Measurements from ENCODE around the gene SEC14L5. TPM values are rescaled to one million over a fixed set of nuclear protein-coding genes. Genes with fewer than 3 reads are reported as not detected.

The SEC14L5 gene
- total RNA-seq, 1 experiment from 2014 or later, result 0.27 TPM

DNA sequence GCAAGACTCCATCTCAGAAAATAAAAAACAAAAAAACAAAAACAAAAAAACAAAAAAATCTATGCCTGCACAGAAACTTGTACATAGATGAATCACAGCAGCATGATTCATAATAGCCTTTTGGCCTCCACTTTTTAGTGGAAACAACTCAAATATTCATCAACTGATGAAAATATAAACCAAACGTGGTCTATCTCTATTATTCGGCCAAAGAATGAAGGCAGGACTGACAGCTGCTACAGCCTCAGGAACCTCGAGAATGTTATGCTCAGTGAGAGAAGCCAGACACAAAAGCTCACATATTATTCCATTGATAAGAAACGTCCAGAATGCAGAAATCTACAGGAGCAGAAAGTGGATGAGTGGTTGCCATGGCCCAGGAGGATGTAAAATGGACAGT is 41.0 kb upstream of the SEC14L5 start:
- DNase-seq (ENCODE audit: low read depth, low spot score) (no peak), ATAC-seq (no peak)
- ChIA-PET RAD21 (ENCODE audit: low non-redundant PET in 1 of 2, low total read pairs in 2 of 2, uncharacterized antibody in 2 of 2, unreplicated experiment in 2 of 2) (no interaction called here), CTCF (no interaction called here), POLR2A (interaction anchor here (1.1 kb wide), 1 partner anchor 26 kb away, joined by 3 read pairs; no protein-coding TSS in a partner anchor)
- H2AFZ ChIP-seq (ENCODE audit: low read depth, low read length, poor library complexity, severe bottlenecking), result no peak overlapping the region
- peak overlapping the region; percentile 90 for H3K4me2 ChIP-seq (ENCODE audit: low read length)
- no peaks in the 10 kb centered on the region for H3K79me2 ChIP-seq (ENCODE audit: insufficient read depth, low read length)
- intact Hi-C loops (cut with micrococcal nuclease), result no loop called here
- peaks cover 50 to 64% of the 10 kb centered on the region in 2 experiments for H3K4me1 ChIP-seq (ENCODE audit: control insufficient read depth in 1 of 2, insufficient read depth in 2 of 2, low read length in 2 of 2)
- no peaks in the 10 kb centered on the region for H3K9me2 ChIP-seq (ENCODE audit: insufficient read depth)
- H3K4me3 ChIP-seq (replicated peaks in 1 of 2; ENCODE audit: low read depth in 1 of 2, low read length in 2 of 2), result peak overlapping the region in 1 of 2 experiments; percentile 12; a peak in 1 of 4 replicates
- H4K20me1 ChIP-seq (ENCODE audit: insufficient read depth), result no peaks in the 10 kb centered on the region
- H3K27me3 ChIP-seq (ENCODE audit: insufficient read depth, low read length), result no peaks in the 10 kb centered on the region
- H3K9me3 ChIP-seq (ENCODE audit: control insufficient read depth in 1 of 2, insufficient read depth in 1 of 2, low read depth in 1 of 2, low read length in 2 of 2), result no peaks in the 10 kb centered on the region
- TF ChIP-seq SIN3A (IDR thresholded peaks at IDR 0.05; ENCODE audit: low read depth) (no peak), TCF7L2 (IDR thresholded peaks at IDR 0.05; ENCODE audit: borderline replicate concordance, extremely low read depth, insufficient read depth, insufficient read length) (no peak), JUND (IDR thresholded peaks at IDR 0.05) (peak; percentile 39; the same call in 1 of the 2 replicates), SRF (IDR thresholded peaks at IDR 0.05; ENCODE audit: low read depth) (no peak), SP1 (IDR thresholded peaks at IDR 0.05; ENCODE audit: low read depth) (0 out of 2 replicates have a peak, but pooled peaks have one; percentile 18), FOSL1 (IDR thresholded peaks at IDR 0.05; ENCODE audit: low read depth) (peak; percentile 70), EZH2 (IDR thresholded peaks at IDR 0.05) (no peak), POLR2A (IDR thresholded peaks at IDR 0.05; ENCODE audit: borderline replicate concordance, extremely low read depth, insufficient read depth, insufficient read length) (no peak), CEBPB (IDR thresholded peaks at IDR 0.05; ENCODE audit: low read depth) (no peak), RAD21 (IDR thresholded peaks at IDR 0.05; ENCODE audit: low read depth) (no peak), ZNF274 (IDR thresholded peaks at IDR 0.05; ENCODE audit: low read depth, low read length) (no peak), ZFX (IDR thresholded peaks at IDR 0.05) (no peak), ELF1 (IDR thresholded peaks at IDR 0.05; ENCODE audit: borderline replicate concordance, low read depth) (no peak)
- TF ChIP-seq, protein P1, sequence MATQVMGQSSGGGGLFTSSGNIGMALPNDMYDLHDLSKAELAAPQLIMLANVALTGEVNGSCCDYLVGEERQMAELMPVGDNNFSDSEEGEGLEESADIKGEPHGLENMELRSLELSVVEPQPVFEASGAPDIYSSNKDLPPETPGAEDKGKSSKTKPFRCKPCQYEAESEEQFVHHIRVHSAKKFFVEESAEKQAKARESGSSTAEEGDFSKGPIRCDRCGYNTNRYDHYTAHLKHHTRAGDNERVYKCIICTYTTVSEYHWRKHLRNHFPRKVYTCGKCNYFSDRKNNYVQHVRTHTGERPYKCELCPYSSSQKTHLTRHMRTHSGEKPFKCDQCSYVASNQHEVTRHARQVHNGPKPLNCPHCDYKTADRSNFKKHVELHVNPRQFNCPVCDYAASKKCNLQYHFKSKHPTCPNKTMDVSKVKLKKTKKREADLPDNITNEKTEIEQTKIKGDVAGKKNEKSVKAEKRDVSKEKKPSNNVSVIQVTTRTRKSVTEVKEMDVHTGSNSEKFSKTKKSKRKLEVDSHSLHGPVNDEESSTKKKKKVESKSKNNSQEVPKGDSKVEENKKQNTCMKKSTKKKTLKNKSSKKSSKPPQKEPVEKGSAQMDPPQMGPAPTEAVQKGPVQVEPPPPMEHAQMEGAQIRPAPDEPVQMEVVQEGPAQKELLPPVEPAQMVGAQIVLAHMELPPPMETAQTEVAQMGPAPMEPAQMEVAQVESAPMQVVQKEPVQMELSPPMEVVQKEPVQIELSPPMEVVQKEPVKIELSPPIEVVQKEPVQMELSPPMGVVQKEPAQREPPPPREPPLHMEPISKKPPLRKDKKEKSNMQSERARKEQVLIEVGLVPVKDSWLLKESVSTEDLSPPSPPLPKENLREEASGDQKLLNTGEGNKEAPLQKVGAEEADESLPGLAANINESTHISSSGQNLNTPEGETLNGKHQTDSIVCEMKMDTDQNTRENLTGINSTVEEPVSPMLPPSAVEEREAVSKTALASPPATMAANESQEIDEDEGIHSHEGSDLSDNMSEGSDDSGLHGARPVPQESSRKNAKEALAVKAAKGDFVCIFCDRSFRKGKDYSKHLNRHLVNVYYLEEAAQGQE (IDR thresholded peaks at IDR 0.05; ENCODE audit: low read depth), result no peak
- TF ChIP-seq, protein P2, sequence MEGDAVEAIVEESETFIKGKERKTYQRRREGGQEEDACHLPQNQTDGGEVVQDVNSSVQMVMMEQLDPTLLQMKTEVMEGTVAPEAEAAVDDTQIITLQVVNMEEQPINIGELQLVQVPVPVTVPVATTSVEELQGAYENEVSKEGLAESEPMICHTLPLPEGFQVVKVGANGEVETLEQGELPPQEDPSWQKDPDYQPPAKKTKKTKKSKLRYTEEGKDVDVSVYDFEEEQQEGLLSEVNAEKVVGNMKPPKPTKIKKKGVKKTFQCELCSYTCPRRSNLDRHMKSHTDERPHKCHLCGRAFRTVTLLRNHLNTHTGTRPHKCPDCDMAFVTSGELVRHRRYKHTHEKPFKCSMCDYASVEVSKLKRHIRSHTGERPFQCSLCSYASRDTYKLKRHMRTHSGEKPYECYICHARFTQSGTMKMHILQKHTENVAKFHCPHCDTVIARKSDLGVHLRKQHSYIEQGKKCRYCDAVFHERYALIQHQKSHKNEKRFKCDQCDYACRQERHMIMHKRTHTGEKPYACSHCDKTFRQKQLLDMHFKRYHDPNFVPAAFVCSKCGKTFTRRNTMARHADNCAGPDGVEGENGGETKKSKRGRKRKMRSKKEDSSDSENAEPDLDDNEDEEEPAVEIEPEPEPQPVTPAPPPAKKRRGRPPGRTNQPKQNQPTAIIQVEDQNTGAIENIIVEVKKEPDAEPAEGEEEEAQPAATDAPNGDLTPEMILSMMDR (IDR thresholded peaks at IDR 0.05 in 2 of 3, conservative IDR thresholded peaks at IDR 0.05 in 1 of 3; ENCODE audit: borderline replicate concordance in 1 of 3, insufficient read depth in 1 of 3, low read depth in 2 of 3, low read length in 2 of 3), result no peak
- TF ChIP-seq, protein P3, sequence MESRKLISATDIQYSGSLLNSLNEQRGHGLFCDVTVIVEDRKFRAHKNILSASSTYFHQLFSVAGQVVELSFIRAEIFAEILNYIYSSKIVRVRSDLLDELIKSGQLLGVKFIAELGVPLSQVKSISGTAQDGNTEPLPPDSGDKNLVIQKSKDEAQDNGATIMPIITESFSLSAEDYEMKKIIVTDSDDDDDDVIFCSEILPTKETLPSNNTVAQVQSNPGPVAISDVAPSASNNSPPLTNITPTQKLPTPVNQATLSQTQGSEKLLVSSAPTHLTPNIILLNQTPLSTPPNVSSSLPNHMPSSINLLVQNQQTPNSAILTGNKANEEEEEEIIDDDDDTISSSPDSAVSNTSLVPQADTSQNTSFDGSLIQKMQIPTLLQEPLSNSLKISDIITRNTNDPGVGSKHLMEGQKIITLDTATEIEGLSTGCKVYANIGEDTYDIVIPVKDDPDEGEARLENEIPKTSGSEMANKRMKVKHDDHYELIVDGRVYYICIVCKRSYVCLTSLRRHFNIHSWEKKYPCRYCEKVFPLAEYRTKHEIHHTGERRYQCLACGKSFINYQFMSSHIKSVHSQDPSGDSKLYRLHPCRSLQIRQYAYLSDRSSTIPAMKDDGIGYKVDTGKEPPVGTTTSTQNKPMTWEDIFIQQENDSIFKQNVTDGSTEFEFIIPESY (IDR thresholded peaks at IDR 0.05; ENCODE audit: extremely low read depth, insufficient replicate concordance, low read length), result no peak
- TF ChIP-seq, protein P4, sequence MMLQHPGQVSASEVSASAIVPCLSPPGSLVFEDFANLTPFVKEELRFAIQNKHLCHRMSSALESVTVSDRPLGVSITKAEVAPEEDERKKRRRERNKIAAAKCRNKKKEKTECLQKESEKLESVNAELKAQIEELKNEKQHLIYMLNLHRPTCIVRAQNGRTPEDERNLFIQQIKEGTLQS (IDR thresholded peaks at IDR 0.05), result no peak
- H3K27ac ChIP-seq (ENCODE audit: low read depth, low read length), result peak overlapping the region; percentile 39; the same call in 1 of the 2 replicates
- H3K9ac ChIP-seq (ENCODE audit: low read length), result peak overlapping the region; percentile 18; the same call in 1 of the 2 replicates
- no TSS peak for BruUV-seq (replicated peaks)
- H3K36me3 ChIP-seq (ENCODE audit: control insufficient read depth in 1 of 2, insufficient read depth in 2 of 2, low read length in 2 of 2), result no peaks in the 10 kb centered on the region
